HL-60 (cell line): ENCODE data around the gene ZNF789.

Experiments used
- GABPA ChIP-seq: IDR thresholded peaks from 2 replicates; pipeline ENCODE4 v1.6.1; 2012; ENCODE audit warnings: low read depth
- POLR2AphosphoS5 ChIP-seq: IDR thresholded peaks from 2 replicates; pipeline ENCODE4 v1.6.1; 2012; ENCODE audit warnings: low read depth
- TF ChIP-seq, protein P1 (sequence below): IDR thresholded peaks from one replicate; pipeline ENCODE4 v1.5.1; 2011; ENCODE audit warnings: low read length, control low read depth, inconsistent platforms; ENCODE audit not compliant: insufficient read depth

DNA sequence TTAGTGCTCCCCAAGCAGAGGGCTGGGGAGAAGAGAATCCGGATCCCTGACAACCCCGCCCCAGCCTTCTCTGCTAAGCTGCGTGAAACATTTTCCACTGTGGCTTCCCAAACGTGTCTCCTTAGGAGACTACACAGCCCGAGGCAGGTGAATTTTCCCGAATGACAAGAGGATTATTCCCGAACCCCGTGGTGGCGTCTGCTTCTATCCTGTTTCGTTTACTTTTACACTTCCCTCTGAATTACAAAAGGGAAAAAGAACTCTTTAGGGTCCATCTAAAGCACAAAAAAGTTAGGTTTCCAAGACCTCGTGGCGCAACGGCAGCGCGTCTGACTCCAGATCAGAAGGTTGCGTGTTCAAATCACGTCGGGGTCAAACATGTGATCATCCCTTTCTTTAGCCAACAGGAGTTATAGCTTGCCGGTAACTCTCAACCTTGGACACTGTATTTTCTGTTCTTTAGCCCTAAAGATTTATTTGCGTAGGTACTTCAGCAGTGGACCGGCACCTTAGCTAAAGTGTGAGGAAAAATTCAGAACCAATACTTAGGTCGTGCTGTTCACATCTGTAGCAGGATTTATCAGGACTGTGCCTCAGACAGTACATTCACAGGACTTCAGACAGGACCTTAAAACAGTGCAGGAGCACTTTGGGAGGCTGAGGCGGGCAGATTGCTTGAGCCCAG, 3.2 kb upstream of the ZNF789 start:
- TF ChIP-seq GABPA, result no peak
- TF ChIP-seq, protein P1, sequence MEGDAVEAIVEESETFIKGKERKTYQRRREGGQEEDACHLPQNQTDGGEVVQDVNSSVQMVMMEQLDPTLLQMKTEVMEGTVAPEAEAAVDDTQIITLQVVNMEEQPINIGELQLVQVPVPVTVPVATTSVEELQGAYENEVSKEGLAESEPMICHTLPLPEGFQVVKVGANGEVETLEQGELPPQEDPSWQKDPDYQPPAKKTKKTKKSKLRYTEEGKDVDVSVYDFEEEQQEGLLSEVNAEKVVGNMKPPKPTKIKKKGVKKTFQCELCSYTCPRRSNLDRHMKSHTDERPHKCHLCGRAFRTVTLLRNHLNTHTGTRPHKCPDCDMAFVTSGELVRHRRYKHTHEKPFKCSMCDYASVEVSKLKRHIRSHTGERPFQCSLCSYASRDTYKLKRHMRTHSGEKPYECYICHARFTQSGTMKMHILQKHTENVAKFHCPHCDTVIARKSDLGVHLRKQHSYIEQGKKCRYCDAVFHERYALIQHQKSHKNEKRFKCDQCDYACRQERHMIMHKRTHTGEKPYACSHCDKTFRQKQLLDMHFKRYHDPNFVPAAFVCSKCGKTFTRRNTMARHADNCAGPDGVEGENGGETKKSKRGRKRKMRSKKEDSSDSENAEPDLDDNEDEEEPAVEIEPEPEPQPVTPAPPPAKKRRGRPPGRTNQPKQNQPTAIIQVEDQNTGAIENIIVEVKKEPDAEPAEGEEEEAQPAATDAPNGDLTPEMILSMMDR, result no peak
- no peak for TF ChIP-seq POLR2AphosphoS5
